Activated CD4-positive, alpha-beta T cell treated with anti-CD3 and anti-CD28 coated beads, Interleukin-2, amount 50 U/mL, for 1 hour (primary cell): ENCODE measurements around the gene TBRG4.

Source experiments
- DNase-seq: peaks from one replicate; pipeline ENCODE4 v3.0.0-alpha.2; 2020

Gene TBRG4

GRCh38 chr7:45050198-45050597, 61.3 kb downstream of the TBRG4 start:
- DNase-seq: no peak
